ENCODE results near the gene FRAS1.
A peak's percentile ranks its signal among the peaks of the same experiment; 100 is the strongest.
"Not testable (repeated sequence)": the region's sequence is repeated elsewhere in the genome, so short reads cannot be mapped to it uniquely, and the experiment has no call there.

The FRAS1 gene

GRCh38 chr4:78542373-78542772, 485.2 kb downstream of the FRAS1 start:
- no peak for FAIRE-seq
- DNase-seq (ENCODE audit: low spot score), result no peak

- DNase-seq (ENCODE audit: low spot score), result no peak
- no peak for FAIRE-seq
Measured at GRCh38 chr4:78543424-78544125, 486.5 kb downstream of the FRAS1 start.

GRCh38 chr4:78544678-78545077, 487.6 kb downstream of the FRAS1 start:
- DNase-seq (ENCODE audit: low spot score) (no peak), FAIRE-seq (no peak)

GRCh38 chr4:78545275-78546246, 488.4 kb downstream of the FRAS1 start:
- DNase-seq (ENCODE audit: low spot score) (no peak), FAIRE-seq (no peak)

GRCh38 chr4:78547899-78548298, 490.8 kb downstream of the FRAS1 start:
- DNase-seq (ENCODE audit: low spot score); FAIRE-seq: not testable (repeated sequence)

GRCh38 chr4:78548889-78549288, 491.8 kb downstream of the FRAS1 start:
- DNase-seq (ENCODE audit: low spot score); FAIRE-seq: not testable (repeated sequence)

GRCh38 chr4:78551420-78552351, 494.6 kb downstream of the FRAS1 start, which contains the start of gene ANXA3:
Gene ANXA3 (plus strand): TSS chr4:78551770. CDS start chr4:78554474, 2,704 bp downstream.
- FAIRE-seq, result no peak
- DNase-seq (ENCODE audit: low spot score), result no peak

- DNase-seq (ENCODE audit: low spot score) (peak; percentile 93), FAIRE-seq (peak; percentile 87)
Measured at GRCh38 chr4:78552389-78553042, 495.4 kb downstream of the FRAS1 start.

- no peak for FAIRE-seq
- DNase-seq (ENCODE audit: low spot score), result no peak
Measured at GRCh38 chr4:78553043-78553396, 495.9 kb downstream of the FRAS1 start.

GRCh38 chr4:78553529-78554060, 496.5 kb downstream of the FRAS1 start:
- DNase-seq (ENCODE audit: low spot score) (no peak), FAIRE-seq (no peak)

GRCh38 chr4:78556665-78557064, 499.5 kb downstream of the FRAS1 start:
- FAIRE-seq, result no peak
- DNase-seq (ENCODE audit: low spot score), result no peak

GRCh38 chr4:78557841-78558240, 500.7 kb downstream of the FRAS1 start:
- DNase-seq (ENCODE audit: low spot score) (no peak), FAIRE-seq (no peak)

GRCh38 chr4:78558410-78558809, 501.3 kb downstream of the FRAS1 start:
- no peak for FAIRE-seq

GRCh38 chr4:78560296-78560963, 503.3 kb downstream of the FRAS1 start:
- DNase-seq (ENCODE audit: low spot score), result peak; percentile 81
- peak; percentile 88 for FAIRE-seq

More at GRCh38 chr4:78558410-78558809, 501.3 kb downstream of the FRAS1 start:
- DNase-seq (ENCODE audit: low spot score), result no peak

GRCh38 chr4:78561677-78562076, 504.6 kb downstream of the FRAS1 start:
- DNase-seq (ENCODE audit: low spot score), result no peak

GRCh38 chr4:78562687-78563086, 505.6 kb downstream of the FRAS1 start:
- DNase-seq (ENCODE audit: low spot score) (no peak), FAIRE-seq (no peak)

More at GRCh38 chr4:78561677-78562076, 504.6 kb downstream of the FRAS1 start:
- FAIRE-seq, result no peak

- FAIRE-seq (no peak), DNase-seq (ENCODE audit: low spot score) (peak; percentile 23)
Measured at GRCh38 chr4:78565971-78566372, 508.8 kb downstream of the FRAS1 start.

GRCh38 chr4:78566834-78567499, 509.8 kb downstream of the FRAS1 start:
- no peak for FAIRE-seq
- no peak for DNase-seq (ENCODE audit: low spot score)

GRCh38 chr4:78567500-78568060, 510.5 kb downstream of the FRAS1 start:
- FAIRE-seq (no peak), DNase-seq (ENCODE audit: low spot score) (no peak)
